Measurements from ENCODE around the gene SRSF5. TPM values are rescaled to one million over a fixed set of nuclear protein-coding genes. Genes with fewer than 3 reads are reported as not detected.

SRSF5 gene
- total and polyA plus RNA-seq, 8 donors = 188 to 780 (median 659) TPM

DNA sequence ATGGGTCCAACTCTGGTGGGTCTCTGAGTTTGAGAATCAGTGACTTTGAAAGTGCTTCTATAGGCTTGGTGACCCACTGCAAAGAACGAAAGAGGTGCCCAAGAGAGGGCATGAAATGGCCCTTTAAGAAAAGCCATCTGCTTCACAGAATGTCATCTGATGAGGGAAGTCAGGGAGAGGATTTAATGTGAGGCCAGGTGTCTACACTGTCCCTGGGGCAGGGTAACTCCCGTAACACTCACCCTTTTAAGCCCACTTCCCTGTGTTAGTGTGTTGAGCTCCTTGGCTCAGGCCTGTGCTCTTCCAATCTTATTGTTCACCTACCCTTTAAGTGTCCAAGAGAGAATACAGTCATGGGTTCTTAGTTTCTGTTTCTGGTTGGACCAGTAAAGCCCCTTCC lies 16.4 kb upstream of the SRSF5 start:
- Histone ChIP-seq H3K27me3 (no peaks in the 10 kb centered on the region), H3K9me3 (no peaks in the 10 kb centered on the region), H3K4me1 (no peaks in the 10 kb centered on the region), H3K27ac (no peak overlapping the region), H3K4me3 (no peak overlapping the region), H3K36me3 (no peaks in the 10 kb centered on the region)
- ATAC-seq = no peak
- no peak for TF ChIP-seq CTCF (IDR thresholded peaks at IDR 0.05)
- intact Hi-C loops (cut with DNase I) = no loop called here
- no peak for DNase-seq

DNA sequence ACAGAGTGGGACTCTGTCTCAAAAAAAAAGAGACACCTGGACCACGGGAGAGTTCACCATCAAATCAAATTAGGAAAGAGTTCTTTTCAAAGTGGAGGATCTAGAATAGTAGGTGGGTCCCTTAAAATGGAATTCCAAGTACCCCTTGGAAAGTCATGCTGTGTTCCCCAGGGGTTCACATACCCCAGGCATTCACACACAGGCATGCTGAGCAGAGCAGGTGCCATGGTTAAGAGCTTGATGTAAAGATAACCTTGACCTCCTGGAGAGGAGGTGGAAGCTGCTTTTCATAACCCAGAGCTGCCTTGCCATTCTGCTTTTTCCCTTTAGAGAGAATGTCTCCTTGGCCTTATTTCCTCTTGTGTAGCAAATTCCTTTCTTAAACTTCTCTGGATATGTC lies 14.2 kb upstream of the SRSF5 start:
- ATAC-seq (no peak), DNase-seq (no peak)
- intact Hi-C loops (cut with DNase I) = no loop called here
- Histone ChIP-seq H3K27me3 (no peaks in the 10 kb centered on the region), H3K9me3 (no peaks in the 10 kb centered on the region), H3K36me3 (no peaks in the 10 kb centered on the region), H3K4me3 (no peak overlapping the region), H3K4me1 (no peaks in the 10 kb centered on the region), H3K27ac (no peak overlapping the region)
- no peak for TF ChIP-seq CTCF (IDR thresholded peaks at IDR 0.05)

DNA sequence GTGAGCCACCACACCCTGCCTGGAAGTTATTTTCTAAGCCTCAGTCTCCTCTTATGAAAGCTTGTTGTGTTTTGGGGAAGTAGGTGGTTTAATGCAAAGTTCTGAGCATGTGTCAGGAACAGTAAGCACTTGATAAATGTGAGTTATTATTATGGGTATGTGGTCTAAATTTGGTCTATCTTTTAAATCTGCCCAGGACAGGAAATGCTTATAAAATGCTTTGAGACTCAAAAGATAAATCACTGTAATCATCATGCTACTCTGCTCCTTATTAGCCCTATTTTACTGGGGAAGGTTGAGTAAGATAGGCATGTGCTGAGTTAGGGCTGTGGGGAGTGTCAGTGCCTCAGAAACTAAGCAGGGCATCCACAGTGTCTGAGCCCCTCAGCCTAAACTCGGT lies 13.1 kb upstream of the SRSF5 start:
- no peak for DNase-seq
- no peaks in the 10 kb centered on the region for H3K9me3 ChIP-seq
- no peak for ATAC-seq
- no peaks in the 10 kb centered on the region for H3K36me3 ChIP-seq
- H3K4me3 ChIP-seq = no peak overlapping the region
- no peak for TF ChIP-seq CTCF (IDR thresholded peaks at IDR 0.05)
- H3K27ac ChIP-seq = no peak overlapping the region
- no peaks in the 10 kb centered on the region for H3K27me3 ChIP-seq
- intact Hi-C loops (cut with DNase I) = no loop called here
- no peaks in the 10 kb centered on the region for H3K4me1 ChIP-seq

GRCh38 chr14:69754487-69754886 lies 12.5 kb upstream of the SRSF5 start:
- no peaks in the 10 kb centered on the region for H3K36me3 ChIP-seq
- no peaks in the 10 kb centered on the region for H3K27me3 ChIP-seq
- DNase-seq (no peak), ATAC-seq (no peak)
- no peaks in the 10 kb centered on the region for H3K9me3 ChIP-seq
- intact Hi-C loops (cut with DNase I) = no loop called here
- no peak overlapping the region for H3K4me3 ChIP-seq
- H3K4me1 ChIP-seq = no peaks in the 10 kb centered on the region
- no peak for TF ChIP-seq CTCF (IDR thresholded peaks at IDR 0.05)
- no peak overlapping the region for H3K27ac ChIP-seq

- Histone ChIP-seq H3K36me3 (no peaks in the 10 kb centered on the region), H3K4me1 (no peaks in the 10 kb centered on the region), H3K4me3 (no peak overlapping the region), H3K9me3 (no peaks in the 10 kb centered on the region), H3K27ac (no peak overlapping the region), H3K27me3 (no peaks in the 10 kb centered on the region)
- DNase-seq (no peak), ATAC-seq (no peak)
- no peak for TF ChIP-seq CTCF (IDR thresholded peaks at IDR 0.05)
- intact Hi-C loops (cut with DNase I) = no loop called here
Measured at GRCh38 chr14:69755296-69755695, 11.6 kb upstream of the SRSF5 start.

Measured in left lung (tissue), 10 donors.